HG03439 (cell line): ENCODE results near the gene C1orf94.
"Not testable (repeated sequence)": the region's sequence is repeated elsewhere in the genome, so short reads cannot be mapped to it uniquely, and the experiment has no call there.

Experiments used
- ATAC-seq: cut with Tn5 transposase; IDR thresholded peaks from one replicate; pipeline ENCODE4 v1.9.1; 2021; ENCODE audit warnings: mild to moderate bottlenecking, moderate library complexity; ENCODE audit not compliant: unreplicated experiment

The C1orf94 gene

GRCh38 chr1:34163792-34164731 is 12.6 kb upstream of the C1orf94 start:
- ATAC-seq: no peak

- ATAC-seq: no peak
Measured at GRCh38 chr1:34164771-34165391, 11.8 kb upstream of the C1orf94 start, which contains the start of gene CSMD2. CSMD2 (minus strand) TSS chr1:34165230; CDS start chr1:34165097, 133 bp downstream.

DNA sequence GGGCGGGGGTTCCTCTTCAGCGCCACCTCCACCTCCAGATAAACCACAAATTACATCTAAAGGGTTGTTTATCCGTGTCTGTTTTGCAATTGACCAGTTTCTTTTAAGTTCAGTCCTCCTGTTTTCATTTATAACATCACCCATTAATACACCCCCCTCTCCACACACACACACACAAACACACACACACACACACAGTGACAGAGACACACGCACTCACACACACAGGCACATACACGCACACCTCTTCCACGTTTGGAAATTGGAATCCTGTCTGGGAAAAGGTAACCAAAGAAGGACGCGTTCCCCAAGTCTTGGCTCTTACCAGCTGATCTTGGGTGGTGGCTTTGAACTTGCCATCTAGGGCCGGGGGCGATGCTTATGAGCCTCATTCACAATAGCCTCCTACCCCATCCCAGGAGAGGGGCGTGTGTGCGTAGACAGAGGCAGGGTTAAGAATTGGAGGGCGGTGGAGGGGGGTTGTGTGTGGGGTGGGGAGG is 11.2 kb upstream of the C1orf94 start:
- ATAC-seq: no peak

GRCh38 chr1:34166191-34166624 is 10.5 kb upstream of the C1orf94 start:
- ATAC-seq: no peak

GRCh38 chr1:34166625-34167361 is 9.9 kb upstream of the C1orf94 start:
- no peak for ATAC-seq

GRCh38 chr1:34167389-34167788 is 9.3 kb upstream of the C1orf94 start:
- ATAC-seq: no peak

GRCh38 chr1:34175744-34176143 is 963 bp upstream of the C1orf94 start:
- ATAC-seq: no peak

- no peak for ATAC-seq
Measured at GRCh38 chr1:34178072-34178471, 1.4 kb downstream of the C1orf94 start.

DNA sequence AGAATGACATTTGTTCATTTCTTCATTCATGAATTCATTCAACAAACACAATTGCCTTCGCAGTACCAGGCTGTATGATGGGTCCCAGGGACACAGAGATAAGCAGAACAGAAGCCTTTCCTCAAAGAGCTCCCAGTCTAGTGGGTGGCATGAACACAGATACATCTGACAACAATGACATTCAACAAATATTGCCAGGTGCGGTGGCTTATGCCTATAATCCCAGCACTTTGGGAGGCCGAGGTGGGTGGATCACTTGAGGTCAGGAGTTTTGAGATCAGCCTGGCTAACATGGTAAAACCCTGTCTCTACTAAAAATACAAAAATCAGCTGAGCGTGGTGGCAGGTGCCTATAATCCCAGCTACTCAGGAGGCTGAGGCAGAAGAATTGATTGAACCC is 6.7 kb downstream of the C1orf94 start:
- ATAC-seq: not testable (repeated sequence)

GRCh38 chr1:34186741-34187494 is 10.2 kb downstream of the C1orf94 start:
- no peak for ATAC-seq

DNA sequence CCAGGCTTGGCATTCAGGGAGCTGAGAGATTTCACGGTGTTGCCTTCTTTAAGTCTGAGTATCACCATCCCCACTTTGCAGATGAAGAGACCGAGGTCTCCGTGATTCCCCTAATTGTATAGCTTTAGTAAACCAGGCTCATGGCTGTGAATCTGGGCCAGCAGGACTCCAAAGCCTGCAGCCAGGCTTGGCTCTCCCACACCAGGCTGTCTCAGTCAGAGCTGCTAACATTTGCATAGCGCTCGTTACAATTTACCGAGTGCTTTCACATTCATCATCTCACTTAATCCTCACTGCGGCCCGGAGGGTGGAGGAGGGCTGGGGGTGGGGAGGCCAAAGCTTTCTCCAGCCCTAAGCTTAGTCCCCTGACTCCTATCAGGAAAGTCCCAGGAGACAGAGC is 11.7 kb downstream of the C1orf94 start:
- no peak for ATAC-seq

DNA sequence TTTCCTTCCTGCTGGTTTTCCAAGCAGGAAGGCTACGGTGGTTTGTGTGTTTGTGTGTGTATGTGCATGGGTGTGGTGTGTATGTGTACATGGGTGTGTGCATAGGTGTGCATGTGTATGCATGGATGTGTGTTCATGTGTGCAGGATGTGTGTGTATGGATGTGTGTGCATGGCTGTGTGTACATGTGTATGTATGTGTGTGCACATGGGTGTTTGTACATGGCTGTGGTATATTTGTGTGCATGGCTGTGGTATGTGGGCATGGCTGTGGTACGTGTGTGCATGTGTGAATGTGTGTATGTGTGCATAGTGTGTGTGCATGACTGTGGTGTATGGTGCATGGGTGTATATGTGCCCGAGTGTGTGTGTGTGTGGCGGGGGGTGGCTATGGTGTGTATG is 12.3 kb downstream of the C1orf94 start:
- no peak for ATAC-seq

DNA sequence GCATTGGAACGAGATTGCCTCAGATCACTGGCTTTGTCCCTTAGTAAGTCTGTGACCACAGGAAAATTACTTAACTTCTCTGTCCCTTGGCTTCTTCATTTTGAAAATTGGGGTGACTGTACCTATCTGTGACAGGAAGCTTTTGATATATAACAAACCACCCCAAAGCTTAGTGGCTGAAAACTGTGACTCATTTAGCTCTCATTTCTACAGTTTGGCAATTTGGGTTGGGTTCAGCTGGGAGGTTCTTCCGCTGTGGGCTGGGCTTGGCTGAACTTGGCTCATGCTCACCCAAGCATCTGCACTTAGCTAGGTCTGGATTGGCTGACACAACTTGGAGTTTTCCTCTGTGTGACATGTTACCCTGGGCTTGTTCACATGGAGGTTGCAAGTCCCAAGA is 14.0 kb downstream of the C1orf94 start:
- ATAC-seq: no peak

DNA sequence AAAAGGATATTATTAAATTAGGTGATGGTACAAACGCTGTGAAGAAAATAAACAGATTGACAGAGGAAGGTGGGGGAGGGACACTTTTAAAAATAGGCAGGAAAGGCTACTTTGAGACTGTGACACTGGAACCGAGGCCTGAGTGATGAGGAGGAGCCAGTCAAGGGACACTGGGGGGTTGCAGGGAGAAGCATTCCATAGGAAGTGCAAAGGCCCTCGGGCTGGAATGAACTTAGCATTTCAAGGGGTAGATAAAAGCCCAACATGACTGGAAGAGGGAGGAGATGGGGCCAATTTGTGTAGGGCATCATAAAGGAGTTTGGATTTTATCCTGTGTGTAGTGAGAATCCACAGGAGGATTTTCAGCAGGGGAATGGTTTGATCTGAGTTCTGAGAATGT is 15.9 kb downstream of the C1orf94 start:
- ATAC-seq: no peak

GRCh38 chr1:34199927-34200326 is 23.2 kb downstream of the C1orf94 start:
- ATAC-seq: no peak

GRCh38 chr1:34212673-34213072 is 36.0 kb downstream of the C1orf94 start:
- ATAC-seq: no peak

DNA sequence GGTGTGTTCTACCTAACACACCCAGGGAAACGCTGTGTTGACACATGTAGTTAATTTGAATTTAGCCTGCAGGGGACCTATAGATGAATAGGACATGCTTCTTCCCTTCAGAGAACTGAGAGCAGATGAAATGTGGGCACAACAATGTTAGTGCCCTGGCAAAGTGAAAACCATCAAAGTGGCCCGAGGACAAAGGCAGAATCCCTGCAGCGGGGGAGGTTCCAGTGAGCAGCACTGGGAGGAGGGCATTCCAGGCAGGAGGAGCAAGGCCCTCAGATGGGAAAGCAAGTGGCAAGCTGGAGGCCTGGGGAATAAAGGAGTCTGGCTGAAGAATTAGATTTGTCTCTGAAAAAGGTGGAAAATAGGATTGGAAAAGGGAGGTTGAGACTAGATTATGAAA is 37.2 kb downstream of the C1orf94 start:
- ATAC-seq: no peak

DNA sequence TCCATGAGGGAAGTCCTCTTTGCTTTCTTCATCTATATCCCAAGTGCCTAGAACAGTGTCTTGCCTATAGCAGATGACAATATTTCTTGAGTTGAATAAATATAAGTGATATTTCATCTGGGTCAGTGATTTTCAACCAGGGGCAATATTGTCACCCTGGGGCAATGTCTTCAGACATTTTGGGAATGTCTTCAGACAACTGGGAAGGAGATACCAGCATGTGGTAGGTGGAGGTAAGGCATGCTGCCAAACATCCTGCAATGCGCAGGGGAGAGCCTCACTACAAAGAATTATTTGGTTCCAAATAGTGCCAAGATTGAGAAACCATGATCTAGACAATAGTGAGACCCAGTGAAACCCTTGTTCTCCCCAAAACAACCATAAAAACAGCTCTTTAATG is 54.7 kb downstream of the C1orf94 start:
- no peak for ATAC-seq

GRCh38 chr1:34235594-34235993 is 58.9 kb downstream of the C1orf94 start:
- no peak for ATAC-seq

DNA sequence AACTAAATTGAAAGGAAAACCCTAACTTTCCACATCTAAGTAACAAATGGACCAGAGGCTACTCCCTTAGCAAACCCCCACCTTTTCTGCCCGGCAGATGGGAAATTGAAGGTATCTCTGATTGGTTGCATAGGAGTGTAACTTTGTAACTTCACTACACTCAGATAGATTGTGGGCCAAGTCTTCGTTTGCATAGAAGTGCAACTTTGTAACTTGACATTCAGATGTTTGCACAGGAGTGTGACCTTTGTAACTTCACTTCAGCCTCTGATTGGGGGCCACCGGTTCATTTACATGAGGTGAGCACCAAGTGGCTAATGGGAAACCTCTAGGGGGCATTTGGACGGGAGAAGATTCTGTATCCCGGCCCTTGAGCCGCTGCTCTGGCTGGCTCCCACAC is 59.4 kb downstream of the C1orf94 start:
- no peak for ATAC-seq
